Peyer's patch (tissue), 4 donors: ENCODE measurements around the gene ATP11C. TPM values are rescaled to one million over a fixed set of nuclear protein-coding genes. Genes with fewer than 3 reads are reported as not detected.

Experiments used
- DNase-seq, 3 donors: peaks; one replicate each; pipeline ENCODE4 v3.0.0-alpha.2; 2017 to 2019
- H3K27ac ChIP-seq, 4 donors: fragments of 200-600 bp; sonication (generic); one replicate each; pipeline ENCODE4 v1.5.1; 2016 to 2019
- H3K27me3 ChIP-seq, 2 donors: fragments of 200-600 bp; sonication (generic); one replicate each; pipeline ENCODE4 v1.5.1; 2019
- H3K36me3 ChIP-seq, 3 donors: fragments of 200-600 bp; sonication (generic); one replicate each; pipeline ENCODE4 v1.5.1; 2016 to 2019
- H3K4me1 ChIP-seq, 4 donors: fragments of 200-600 bp; sonication (generic); one replicate each; pipeline ENCODE4 v1.5.1; 2016 to 2019
- H3K4me3 ChIP-seq, 4 donors: fragments of 200-600 bp; sonication (generic); 1 replicate in 3 of 4; 2 replicates in 1 of 4; pipeline ENCODE4 v1.5.1; 2016 to 2019; ENCODE audit warnings: mild to moderate bottlenecking in 1 of 4
- H3K9me3 ChIP-seq, 4 donors: fragments of 200-600 bp; sonication (generic); one replicate each; pipeline ENCODE4 v1.5.1; 2016 to 2019; ENCODE audit warnings: mild to moderate bottlenecking in 1 of 4
- POLR2A ChIP-seq, 2 donors: fragments of 450-650 bp; IDR thresholded peaks; one replicate each; pipeline ENCODE4 v1.5.1; 2017; ENCODE audit warnings: antibody characterized with exemption in 2 of 2, mild to moderate bottlenecking in 2 of 2, moderate library complexity in 2 of 2
- total RNA-seq, 4 donors: library from RNA; depleted of rRNA; stranded (reverse); fragments of >200 nt; gene quantifications; one replicate each; pipeline ENCODE4 v1.1.0, GENCODE V29; 2016
- TF ChIP-seq, protein P1 (sequence below), 6 experiments: fragments of 450-650 bp in 4 of 6; fragments of 200-600 bp in 2 of 6; sonication (generic) in 1 of 6; IDR thresholded peaks; one replicate each; pipeline ENCODE4 v1.5.1; 2017 to 2019; ENCODE audit warnings: antibody characterized with exemption in 6 of 6, mild to moderate bottlenecking in 3 of 6, moderate library complexity in 1 of 6

ATP11C gene
- total RNA-seq, 4 donors from 2014 or later: 8.9 to 46.2 (median 13.1) TPM

DNA sequence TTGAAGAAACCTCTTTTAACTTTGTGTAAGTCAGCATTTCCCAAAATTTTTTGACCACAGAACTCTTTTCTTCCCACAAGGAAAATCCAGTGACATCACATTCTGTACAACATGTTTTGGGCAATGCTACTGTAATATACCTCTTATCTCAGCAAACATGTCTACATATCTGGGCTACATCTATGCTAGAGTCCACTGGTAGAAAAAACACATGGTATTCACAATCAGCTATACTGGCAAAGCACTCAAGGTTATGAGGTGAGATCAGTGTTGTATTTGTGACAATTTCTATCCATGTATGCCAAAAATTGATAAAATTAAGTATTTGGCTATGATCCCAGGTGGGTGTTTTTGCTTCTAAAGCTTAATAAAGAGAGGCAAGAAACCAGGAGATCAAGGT lies 98.0 kb downstream of the ATP11C start:
- Histone ChIP-seq H3K9me3 (no peaks in the 10 kb centered on the region), H3K27me3 (no peaks in the 10 kb centered on the region), H3K4me3 (no peak overlapping the region), H3K36me3 (no peaks in the 10 kb centered on the region), H3K4me1 (no peaks in the 10 kb centered on the region), H3K27ac (no peak overlapping the region)
- no peak for DNase-seq
- TF ChIP-seq POLR2A (IDR thresholded peaks at IDR 0.05): no peak

DNA sequence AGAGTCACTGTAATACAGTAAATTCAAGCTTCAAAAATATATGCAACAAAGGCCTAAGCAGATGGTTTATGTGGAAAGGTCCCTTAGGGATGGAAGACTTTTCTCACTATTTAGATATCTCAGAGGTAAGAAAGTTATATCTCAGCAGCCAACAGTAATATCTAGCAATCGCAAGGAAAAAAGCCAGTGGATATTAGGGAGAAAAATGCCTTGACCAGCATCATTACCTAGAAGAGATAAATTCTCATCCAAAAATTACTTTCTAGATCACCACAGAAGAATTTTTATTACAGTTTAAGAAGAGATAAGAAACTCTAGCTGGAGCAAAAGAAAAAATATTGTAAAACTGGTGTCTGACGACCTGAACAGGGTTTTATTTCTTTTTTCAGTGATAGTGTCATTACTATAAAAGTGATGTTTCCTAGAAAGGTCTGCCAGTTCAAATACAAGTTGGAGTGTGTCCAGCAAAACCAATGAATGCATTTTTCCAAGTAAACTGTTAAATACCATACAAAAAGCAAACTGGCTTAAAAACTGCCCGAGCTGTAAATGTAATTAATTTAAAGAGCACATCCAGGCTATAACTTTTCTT lies 100.0 kb downstream of the ATP11C start:
- TF ChIP-seq POLR2A (IDR thresholded peaks at IDR 0.05): no peak
- TF ChIP-seq, protein P1, sequence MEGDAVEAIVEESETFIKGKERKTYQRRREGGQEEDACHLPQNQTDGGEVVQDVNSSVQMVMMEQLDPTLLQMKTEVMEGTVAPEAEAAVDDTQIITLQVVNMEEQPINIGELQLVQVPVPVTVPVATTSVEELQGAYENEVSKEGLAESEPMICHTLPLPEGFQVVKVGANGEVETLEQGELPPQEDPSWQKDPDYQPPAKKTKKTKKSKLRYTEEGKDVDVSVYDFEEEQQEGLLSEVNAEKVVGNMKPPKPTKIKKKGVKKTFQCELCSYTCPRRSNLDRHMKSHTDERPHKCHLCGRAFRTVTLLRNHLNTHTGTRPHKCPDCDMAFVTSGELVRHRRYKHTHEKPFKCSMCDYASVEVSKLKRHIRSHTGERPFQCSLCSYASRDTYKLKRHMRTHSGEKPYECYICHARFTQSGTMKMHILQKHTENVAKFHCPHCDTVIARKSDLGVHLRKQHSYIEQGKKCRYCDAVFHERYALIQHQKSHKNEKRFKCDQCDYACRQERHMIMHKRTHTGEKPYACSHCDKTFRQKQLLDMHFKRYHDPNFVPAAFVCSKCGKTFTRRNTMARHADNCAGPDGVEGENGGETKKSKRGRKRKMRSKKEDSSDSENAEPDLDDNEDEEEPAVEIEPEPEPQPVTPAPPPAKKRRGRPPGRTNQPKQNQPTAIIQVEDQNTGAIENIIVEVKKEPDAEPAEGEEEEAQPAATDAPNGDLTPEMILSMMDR (IDR thresholded peaks at IDR 0.05): no peak
- no peaks in the 10 kb centered on the region for H3K4me1 ChIP-seq

DNA sequence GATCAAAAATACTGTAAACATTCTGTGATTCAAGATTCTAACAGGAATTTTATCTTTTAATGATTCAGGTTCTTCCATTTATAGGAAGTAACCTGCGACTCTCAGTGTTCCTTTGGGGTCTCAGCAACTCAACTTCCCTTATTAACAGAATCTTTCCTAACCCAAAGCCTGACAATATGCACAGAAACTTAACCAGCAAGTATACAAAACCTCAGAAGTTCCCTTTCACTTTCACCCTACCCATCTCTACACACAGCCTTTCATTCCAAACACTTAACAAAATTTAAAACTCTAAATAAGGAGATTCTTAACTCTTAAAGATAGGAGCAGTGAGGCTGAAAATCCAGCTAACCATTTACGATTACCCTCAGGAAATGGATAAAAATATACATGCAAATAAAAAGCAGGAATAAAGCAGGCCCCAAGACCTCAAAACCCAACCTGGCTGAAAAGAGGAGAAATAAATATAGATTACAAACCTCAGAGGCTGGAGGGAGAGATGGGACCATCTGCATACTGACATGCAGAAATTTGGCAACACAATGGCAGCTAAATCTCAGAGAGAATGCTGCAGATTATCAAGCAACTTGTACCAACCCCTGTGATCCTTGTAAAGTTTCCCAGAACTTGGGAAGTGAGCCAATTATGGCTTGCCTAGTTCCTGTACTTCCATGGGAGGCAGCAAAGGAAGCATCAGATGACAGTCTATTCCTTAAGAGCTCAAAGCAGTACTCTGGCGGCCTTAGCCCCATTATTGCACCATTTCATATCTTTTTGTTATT lies 101.0 kb downstream of the ATP11C start:
- DNase-seq: no peak
- H3K36me3 ChIP-seq: no peaks in the 10 kb centered on the region
- H3K27ac ChIP-seq: no peak overlapping the region
- peaks cover 0 to 5% (median 0%) of the 10 kb centered on the region in 4 donors for H3K4me1 ChIP-seq
- no peaks in the 10 kb centered on the region for H3K27me3 ChIP-seq
- no peaks in the 10 kb centered on the region for H3K9me3 ChIP-seq
- no peak for TF ChIP-seq POLR2A (IDR thresholded peaks at IDR 0.05)
- TF ChIP-seq, protein P1 (IDR thresholded peaks at IDR 0.05): peak in 1 of 6 experiments; percentile 2
- no peak overlapping the region for H3K4me3 ChIP-seq

More for the DNA sequence above, 100.0 kb downstream of the ATP11C start:
- Histone ChIP-seq H3K27ac (no peak overlapping the region), H3K4me3 (no peak overlapping the region), H3K27me3 (no peaks in the 10 kb centered on the region), H3K9me3 (no peaks in the 10 kb centered on the region), H3K36me3 (no peaks in the 10 kb centered on the region)
- DNase-seq: no peak

DNA sequence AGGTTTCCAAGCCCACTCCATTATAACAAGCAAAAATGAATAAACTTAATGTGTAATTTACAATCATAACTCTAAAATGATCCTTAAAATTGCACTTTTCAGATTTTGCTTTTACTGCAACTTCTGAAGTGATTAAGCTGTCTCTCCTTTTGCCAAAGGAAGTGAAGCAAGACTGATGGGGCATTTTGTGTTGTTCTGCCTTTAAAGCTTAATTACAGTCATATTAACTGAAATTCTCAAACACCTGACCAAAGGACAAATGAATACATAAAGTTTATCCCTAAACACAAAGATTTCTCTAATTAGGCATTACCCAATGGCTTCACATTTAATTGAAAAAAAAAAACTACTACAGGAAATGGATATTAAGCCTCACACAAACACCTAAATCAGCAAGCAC lies 101.8 kb downstream of the ATP11C start:
- no peaks in the 10 kb centered on the region for H3K9me3 ChIP-seq
- H3K4me1 ChIP-seq: peaks cover 0 to 11% (median 0%) of the 10 kb centered on the region in 4 donors
- no peak overlapping the region for H3K4me3 ChIP-seq
- DNase-seq: no peak
- H3K36me3 ChIP-seq: no peaks in the 10 kb centered on the region
- H3K27ac ChIP-seq: no peak overlapping the region
- no peak for TF ChIP-seq POLR2A (IDR thresholded peaks at IDR 0.05)
- TF ChIP-seq, protein P1 (IDR thresholded peaks at IDR 0.05): no peak
- no peaks in the 10 kb centered on the region for H3K27me3 ChIP-seq

DNA sequence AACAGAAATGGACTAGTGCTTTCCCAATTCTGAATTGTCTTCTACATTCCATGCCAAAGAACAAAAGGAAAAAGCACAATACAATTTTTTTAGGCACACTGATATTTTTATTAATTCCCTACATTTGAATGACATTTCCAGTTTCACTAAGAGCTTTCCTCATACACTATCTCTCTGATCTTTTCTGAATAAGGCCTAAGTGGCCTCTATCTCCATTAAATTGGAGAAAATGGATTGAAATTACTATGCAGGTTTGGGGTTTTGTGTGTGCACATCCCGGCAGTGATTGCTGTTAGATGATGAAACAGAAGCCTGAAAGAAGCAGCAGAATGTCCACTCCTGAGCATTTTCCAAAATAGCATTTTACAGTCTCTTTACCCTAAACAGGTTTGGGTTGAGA lies 104.0 kb downstream of the ATP11C start:
- H3K27ac ChIP-seq: no peak overlapping the region
- H3K9me3 ChIP-seq: no peaks in the 10 kb centered on the region
- peaks cover 0 to 11% (median 0%) of the 10 kb centered on the region in 4 donors for H3K4me1 ChIP-seq
- TF ChIP-seq, protein P1 (IDR thresholded peaks at IDR 0.05): no peak
- no peak for TF ChIP-seq POLR2A (IDR thresholded peaks at IDR 0.05)
- no peaks in the 10 kb centered on the region for H3K36me3 ChIP-seq
- no peaks in the 10 kb centered on the region for H3K27me3 ChIP-seq
- no peak for DNase-seq
- no peak overlapping the region for H3K4me3 ChIP-seq

DNA sequence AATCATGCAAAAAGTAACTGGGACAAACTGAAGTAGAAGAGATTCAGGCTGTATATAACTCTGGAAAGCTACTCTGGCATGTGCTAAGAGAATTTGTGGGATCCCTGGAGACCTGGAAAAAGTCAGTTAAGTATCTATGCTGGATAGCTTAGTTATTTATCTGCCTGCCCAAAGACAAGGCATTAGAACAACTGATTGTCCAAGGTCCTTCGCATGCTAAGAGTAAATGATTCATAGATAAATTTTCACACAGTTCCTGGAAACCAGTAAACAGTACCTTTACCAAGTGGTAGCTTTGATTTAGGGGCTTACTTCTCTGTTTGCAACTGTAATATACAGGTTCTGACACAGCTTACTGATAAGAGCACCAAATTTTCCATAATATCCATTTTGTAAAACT lies 104.8 kb downstream of the ATP11C start:
- Histone ChIP-seq H3K9me3 (no peaks in the 10 kb centered on the region), H3K4me1 (peaks cover 0 to 11% (median 0%) of the 10 kb centered on the region in 4 donors), H3K36me3 (no peaks in the 10 kb centered on the region), H3K27ac (no peak overlapping the region), H3K27me3 (no peaks in the 10 kb centered on the region), H3K4me3 (no peak overlapping the region)
- no peak for TF ChIP-seq POLR2A (IDR thresholded peaks at IDR 0.05)
- TF ChIP-seq, protein P1 (IDR thresholded peaks at IDR 0.05): no peak
- no peak for DNase-seq
